Large intestine (tissue), 3 donors: Measurements from ENCODE around the gene SERPING1. TPM values are rescaled to one million over a fixed set of nuclear protein-coding genes. Genes with fewer than 3 reads are reported as not detected.

Experiments
- DNase-seq, 2 donors: peaks; one replicate each; pipeline versions ENCODE4 v3.0.0 to v3.0.0-alpha.2; 2013
- H3K27ac ChIP-seq: one replicate; pipeline ENCODE4 v1.5.1; 2013; ENCODE audit warnings: low read length
- H3K27me3 ChIP-seq: 2 replicates; pipeline ENCODE4 v1.6.1; 2013; ENCODE audit warnings: low read length; ENCODE audit not compliant: control insufficient read depth, insufficient read depth
- H3K36me3 ChIP-seq: 2 replicates; pipeline ENCODE4 v1.6.1; 2013; ENCODE audit warnings: low read length; ENCODE audit not compliant: control insufficient read depth, insufficient read depth
- H3K4me1 ChIP-seq: one replicate; pipeline ENCODE4 v1.6.1; 2013; ENCODE audit warnings: low read length; ENCODE audit not compliant: control insufficient read depth, insufficient read depth
- H3K4me3 ChIP-seq: one replicate; pipeline ENCODE4 v1.5.1; 2013; ENCODE audit warnings: low read length
- H3K9me3 ChIP-seq: one replicate; pipeline ENCODE4 v1.6.1; 2013; ENCODE audit warnings: mild to moderate bottlenecking, low read depth, low read length, moderate library complexity; ENCODE audit not compliant: control insufficient read depth
- whole genome bisulfite sequencing: methylation state at CpG from one replicate; pipeline ENCODE4 v1.1.5; 2013; ENCODE audit warnings: low lambda C conversion rate; ENCODE audit not compliant: insufficient coverage; 5-methylcytosine and 5-hydroxymethylcytosine counted together
- polyA plus RNA-seq: library from polyadenylated mRNA; unstranded; fragments of 120-200 nt; gene quantifications from one replicate; pipeline ENCODE4 v1.2.1, GENCODE V29; 2013

The SERPING1 gene
- polyA plus RNA-seq, 1 donor, result 48.9 TPM

DNA sequence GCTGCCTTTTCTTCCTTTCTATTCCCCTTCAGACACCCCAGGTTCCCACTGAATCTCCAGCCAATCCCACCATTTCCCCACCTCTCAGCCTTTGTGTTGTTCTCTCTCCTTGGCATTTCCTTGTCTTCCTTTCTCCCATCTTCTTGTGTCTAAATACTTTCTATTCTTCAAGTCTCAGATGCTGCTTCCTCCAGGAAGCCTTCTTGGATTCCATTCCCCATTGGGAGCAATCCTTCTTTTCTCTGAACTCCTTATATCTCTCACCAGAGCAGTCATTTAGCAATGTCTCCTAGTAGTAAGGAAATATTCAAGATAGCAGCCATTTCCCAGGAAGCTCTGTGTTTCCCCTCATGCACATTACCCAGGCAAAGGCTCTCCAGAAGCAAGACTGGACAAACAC is 36.8 kb downstream of the SERPING1 start:
- Histone ChIP-seq H3K4me3 (no peak overlapping the region), H3K27ac (no peak overlapping the region), H3K4me1 (peaks cover 11% of the 10 kb centered on the region), H3K27me3 (peaks cover 8% of the 10 kb centered on the region), H3K9me3 (no peaks in the 10 kb centered on the region), H3K36me3 (no peaks in the 10 kb centered on the region)
- DNase-seq, result no peak

DNA sequence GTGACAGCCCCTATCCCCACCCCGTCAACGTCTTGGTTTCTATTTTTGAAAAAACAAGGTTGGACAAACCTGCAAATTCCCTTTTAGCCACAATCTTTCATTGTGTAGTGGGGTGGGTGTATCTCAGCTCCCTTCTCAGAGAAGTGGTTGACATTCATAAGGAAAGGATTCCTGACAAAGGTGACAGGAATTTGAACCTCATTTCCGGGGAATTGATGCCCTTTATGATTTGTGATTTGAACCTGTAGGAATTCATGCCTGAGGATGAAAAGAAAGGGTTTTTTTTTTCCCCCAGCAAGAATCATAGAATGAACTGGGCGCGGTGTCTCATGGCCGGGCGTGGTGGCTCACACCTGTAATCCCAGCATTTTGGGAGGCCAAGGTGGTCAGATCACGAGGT is 37.8 kb downstream of the SERPING1 start:
- no peak for DNase-seq
- H3K9me3 ChIP-seq, result no peaks in the 10 kb centered on the region
- no peak overlapping the region for H3K4me3 ChIP-seq
- no peaks in the 10 kb centered on the region for H3K36me3 ChIP-seq
- H3K4me1 ChIP-seq, result peaks cover 20% of the 10 kb centered on the region
- no CpG with 5 or more reads among the region's 8 CpGs for WGBS
- no peak overlapping the region for H3K27ac ChIP-seq
- peaks cover 8% of the 10 kb centered on the region for H3K27me3 ChIP-seq

GRCh38 chr11:57637626-57638004 is 40.1 kb downstream of the SERPING1 start:
- H3K9me3 ChIP-seq, result no peaks in the 10 kb centered on the region
- no peak for DNase-seq
- H3K27ac ChIP-seq, result peak overlapping the region; percentile 30
- H3K4me1 ChIP-seq, result peaks cover 26% of the 10 kb centered on the region
- peaks cover 3% of the 10 kb centered on the region for H3K27me3 ChIP-seq
- peak overlapping the region; percentile 89 for H3K4me3 ChIP-seq
- WGBS, result no CpG with 5 or more reads among the region's 18 CpGs
- H3K36me3 ChIP-seq, result no peaks in the 10 kb centered on the region

DNA sequence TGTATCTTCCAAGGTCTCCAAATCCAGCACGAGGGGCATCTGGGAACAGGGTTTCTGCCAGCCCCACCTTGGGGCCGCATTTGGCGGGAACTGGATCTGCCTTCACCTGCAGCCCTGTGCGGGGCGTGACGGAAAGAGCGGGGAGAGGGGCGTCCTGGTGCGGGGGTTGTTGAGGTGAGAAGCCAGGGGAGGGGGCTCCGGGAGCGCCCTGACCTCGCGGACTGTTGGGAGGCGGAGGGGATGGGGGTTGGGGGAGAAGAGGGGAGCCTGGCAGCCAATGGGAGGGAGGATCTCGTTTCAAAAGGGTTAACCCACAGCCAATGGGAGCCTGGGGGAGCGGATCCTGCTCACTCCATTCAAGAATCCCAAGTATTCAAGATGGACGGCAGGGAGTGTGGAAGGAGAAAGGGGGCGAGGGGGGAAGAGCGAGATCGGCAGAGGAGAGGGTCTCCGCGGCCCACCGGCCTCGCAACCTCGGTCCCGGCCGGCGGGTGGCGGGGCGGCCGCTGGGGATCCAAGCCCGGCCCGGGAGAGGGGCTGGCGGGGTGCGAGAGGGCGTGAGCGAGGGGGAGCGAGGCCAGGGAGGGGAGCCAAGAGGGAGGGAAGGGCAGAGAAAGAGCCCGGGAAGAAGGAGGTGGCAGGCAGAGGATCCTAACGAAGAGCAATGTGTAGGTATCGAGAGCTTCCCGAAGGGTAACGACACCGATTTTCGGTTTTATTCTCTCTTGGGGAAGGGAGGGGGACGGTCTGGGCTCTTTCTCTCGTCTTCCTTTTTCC is 40.7 kb downstream of the SERPING1 start:
- Histone ChIP-seq H3K36me3 (no peaks in the 10 kb centered on the region), H3K27ac (peak overlapping the region; percentile 82), H3K9me3 (no peaks in the 10 kb centered on the region), H3K4me1 (peaks cover 26% of the 10 kb centered on the region), H3K27me3 (peaks cover 3% of the 10 kb centered on the region), H3K4me3 (peak overlapping the region; percentile 89)
- no CpG with 5 or more reads among the region's 47 CpGs for WGBS
- DNase-seq, result peak; percentile 79 to 85

GRCh38 chr11:57638811-57639320 is 41.4 kb downstream of the SERPING1 start:
- no CpG with 5 or more reads among the region's 19 CpGs for WGBS
- H3K9me3 ChIP-seq, result no peaks in the 10 kb centered on the region
- DNase-seq, result peak in 1 of 2 donors; percentile 45
- H3K4me1 ChIP-seq, result peaks cover 26% of the 10 kb centered on the region
- H3K27me3 ChIP-seq, result peaks cover 3% of the 10 kb centered on the region
- peak overlapping the region; percentile 82 for H3K27ac ChIP-seq
- H3K4me3 ChIP-seq, result peak overlapping the region; percentile 89
- H3K36me3 ChIP-seq, result no peaks in the 10 kb centered on the region

GRCh38 chr11:57639321-57640067 is 42.0 kb downstream of the SERPING1 start:
- Histone ChIP-seq H3K4me1 (peaks cover 26% of the 10 kb centered on the region), H3K4me3 (peak overlapping the region; percentile 89), H3K36me3 (no peaks in the 10 kb centered on the region), H3K27me3 (peaks cover 3% of the 10 kb centered on the region), H3K27ac (peak overlapping the region; percentile 82), H3K9me3 (no peaks in the 10 kb centered on the region)
- DNase-seq, result peak; percentile 68 to 88
- WGBS, result 0% methylated on average over 2 of the region's 15 CpGs

DNA sequence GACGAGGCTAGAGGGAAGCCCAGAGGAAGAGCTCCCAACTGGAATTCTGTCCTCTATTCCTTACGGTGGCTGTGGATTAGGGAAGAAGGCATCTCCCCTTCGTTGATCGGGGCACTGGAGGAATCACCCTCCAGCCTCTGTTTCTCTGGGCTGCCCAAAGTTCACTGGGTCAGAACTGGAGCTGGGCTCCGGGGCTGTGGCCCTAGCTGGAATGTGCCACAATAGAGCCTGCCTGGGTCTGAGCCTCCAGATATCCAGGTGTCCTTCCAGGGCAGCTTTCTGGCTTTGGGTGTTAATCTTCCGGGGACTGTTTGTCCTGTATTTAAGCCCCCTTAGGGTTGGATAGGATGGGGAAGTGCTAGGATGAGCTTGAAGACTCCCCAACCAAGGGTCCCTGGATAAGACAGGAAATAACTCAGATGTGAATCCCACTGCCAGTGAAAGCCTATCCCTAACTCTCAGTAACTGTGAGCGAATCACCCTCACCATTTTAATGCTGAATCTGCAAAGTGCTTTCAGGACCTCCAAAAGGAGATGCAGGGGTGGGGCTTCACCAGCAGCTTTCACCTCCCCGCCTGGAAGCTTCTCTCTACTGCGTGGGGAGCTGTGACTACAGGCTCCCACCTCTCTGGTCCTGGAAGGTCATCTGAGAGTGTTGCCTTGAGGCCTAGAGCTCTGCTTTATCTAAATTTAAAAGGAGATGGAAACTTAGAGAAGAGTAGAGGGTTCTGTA is 42.7 kb downstream of the SERPING1 start:
- Histone ChIP-seq H3K4me3 (peak overlapping the region; percentile 89), H3K27ac (peak overlapping the region; percentile 82)
- WGBS, result no CpG with 5 or more reads among the region's 9 CpGs

GRCh38 chr11:57641011-57641807 is 43.7 kb downstream of the SERPING1 start:
- H3K27me3 ChIP-seq, result peaks cover 9% of the 10 kb centered on the region

More for the DNA sequence above, 42.7 kb downstream of the SERPING1 start:
- Histone ChIP-seq H3K27me3 (no peaks in the 10 kb centered on the region), H3K9me3 (no peaks in the 10 kb centered on the region), H3K4me1 (peaks cover 32% of the 10 kb centered on the region), H3K36me3 (no peaks in the 10 kb centered on the region)
- no peak for DNase-seq

DNA sequence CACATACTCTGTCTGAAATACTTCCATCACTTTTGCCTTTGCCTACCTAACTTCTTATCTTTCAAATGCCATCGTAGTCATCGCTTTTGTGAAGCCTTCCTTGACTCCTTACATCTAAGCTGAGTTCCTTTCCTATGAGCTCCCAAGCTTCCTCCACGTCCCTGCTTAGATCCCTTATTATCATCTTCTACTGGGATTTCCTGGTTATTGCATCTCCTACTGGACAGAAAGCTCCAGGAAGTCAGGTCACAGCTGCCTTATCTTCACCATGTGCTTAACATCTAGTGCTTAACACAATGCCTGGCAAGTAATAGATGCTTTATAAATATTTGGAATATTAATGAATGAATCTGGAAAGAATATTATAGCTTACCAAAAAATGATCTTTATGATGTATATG is 46.3 kb downstream of the SERPING1 start:
- Histone ChIP-seq H3K27me3 (peaks cover 35% of the 10 kb centered on the region), H3K36me3 (no peaks in the 10 kb centered on the region), H3K4me3 (no peak overlapping the region), H3K9me3 (no peaks in the 10 kb centered on the region), H3K27ac (no peak overlapping the region), H3K4me1 (peaks cover 45% of the 10 kb centered on the region)
- no peak for DNase-seq
- WGBS, result 91% methylated on average over 2 of the region's 3 CpGs

More at GRCh38 chr11:57641011-57641807, 43.7 kb downstream of the SERPING1 start:
- Histone ChIP-seq H3K4me1 (peaks cover 40% of the 10 kb centered on the region), H3K27ac (no peak overlapping the region), H3K36me3 (no peaks in the 10 kb centered on the region), H3K4me3 (no peak overlapping the region), H3K9me3 (no peaks in the 10 kb centered on the region)
- DNase-seq, result peak in 1 of 2 donors; percentile 42
- WGBS, result 100% methylated on average over 1 of the region's 7 CpGs
